GM18858 (cell line): Measurements from ENCODE around the gene STK32B.

Source experiments
- ATAC-seq: cut with Tn5 transposase; IDR thresholded peaks from one replicate; pipeline ENCODE4 v1.9.1; 2021; ENCODE audit not compliant: unreplicated experiment

STK32B gene

GRCh38 chr4:5120468-5120867 lies 69.2 kb downstream of the STK32B start:
- ATAC-seq: no peak

GRCh38 chr4:5122114-5122513 lies 70.8 kb downstream of the STK32B start:
- ATAC-seq: no peak

GRCh38 chr4:5124876-5125275 lies 73.6 kb downstream of the STK32B start:
- ATAC-seq: no peak

- ATAC-seq: no peak
These were observed 74.0 kb downstream of the STK32B start for GRCh38 chr4:5125321-5125720.

GRCh38 chr4:5126231-5126630 lies 75.0 kb downstream of the STK32B start:
- no peak for ATAC-seq

- no peak for ATAC-seq
These were observed 75.6 kb downstream of the STK32B start for GRCh38 chr4:5126857-5127256.

GRCh38 chr4:5127556-5127955 lies 76.3 kb downstream of the STK32B start:
- no peak for ATAC-seq

- ATAC-seq: no peak
These were observed 77.3 kb downstream of the STK32B start for GRCh38 chr4:5128569-5128968.

GRCh38 chr4:5133201-5133600 lies 81.9 kb downstream of the STK32B start:
- ATAC-seq: no peak

- ATAC-seq: no peak
These were observed 82.8 kb downstream of the STK32B start for GRCh38 chr4:5133933-5134594.

GRCh38 chr4:5134620-5135019 lies 83.3 kb downstream of the STK32B start:
- ATAC-seq: no peak

GRCh38 chr4:5137226-5137625 lies 85.9 kb downstream of the STK32B start:
- ATAC-seq: no peak

GRCh38 chr4:5137927-5138326 lies 86.6 kb downstream of the STK32B start:
- no peak for ATAC-seq

GRCh38 chr4:5138389-5138788 lies 87.1 kb downstream of the STK32B start:
- ATAC-seq: no peak

GRCh38 chr4:5139141-5139540 lies 87.9 kb downstream of the STK32B start:
- ATAC-seq: no peak

- ATAC-seq: no peak
These were observed 90.5 kb downstream of the STK32B start for GRCh38 chr4:5141802-5142201.

- ATAC-seq: no peak
These were observed 91.4 kb downstream of the STK32B start for GRCh38 chr4:5142726-5143125.

- ATAC-seq: no peak
These were observed 92.1 kb downstream of the STK32B start for GRCh38 chr4:5143306-5143861.

- no peak for ATAC-seq
These were observed 92.7 kb downstream of the STK32B start for GRCh38 chr4:5143940-5144339.

GRCh38 chr4:5144384-5144783 lies 93.1 kb downstream of the STK32B start:
- ATAC-seq: no peak

GRCh38 chr4:5146248-5146647 lies 95.0 kb downstream of the STK32B start:
- ATAC-seq: no peak

GRCh38 chr4:5152521-5152920 lies 101.2 kb downstream of the STK32B start:
- no peak for ATAC-seq

GRCh38 chr4:5156682-5157081 lies 105.4 kb downstream of the STK32B start:
- no peak for ATAC-seq
